ENCODE data around the gene GRM8.

Gene GRM8

GRCh38 chr7:127189074-127189473, 63.7 kb downstream of the GRM8 start:
- Histone ChIP-seq H3K27me3 (ENCODE audit: control insufficient read depth, insufficient read depth, low read length) (no peaks in the 10 kb centered on the region), H3K4me3 (ENCODE audit: low read depth, low read length) (no peak overlapping the region), H3K27ac (ENCODE audit: low read depth, low read length) (no peak overlapping the region), H3K9me3 (ENCODE audit: control insufficient read depth, insufficient read depth, low read length) (no peaks in the 10 kb centered on the region), H3K9ac (ENCODE audit: low read depth, low read length) (no peak overlapping the region), H3K4me1 (ENCODE audit: control insufficient read depth, insufficient read depth, low read length) (peaks cover 11% of the 10 kb centered on the region), H3K36me3 (ENCODE audit: control insufficient read depth, insufficient read depth, low read length) (no peaks in the 10 kb centered on the region)

GRCh38 chr7:127187740-127188139, 65.0 kb downstream of the GRM8 start:
- no peak overlapping the region for H3K27ac ChIP-seq (ENCODE audit: low read depth, low read length)
- no peaks in the 10 kb centered on the region for H3K9me3 ChIP-seq (ENCODE audit: control insufficient read depth, insufficient read depth, low read length)
- peaks cover 11% of the 10 kb centered on the region for H3K4me1 ChIP-seq (ENCODE audit: control insufficient read depth, insufficient read depth, low read length)
- H3K4me3 ChIP-seq (ENCODE audit: low read depth, low read length) = no peak overlapping the region
- H3K36me3 ChIP-seq (ENCODE audit: control insufficient read depth, insufficient read depth, low read length) = no peaks in the 10 kb centered on the region
- H3K9ac ChIP-seq (ENCODE audit: low read depth, low read length) = no peak overlapping the region
- H3K27me3 ChIP-seq (ENCODE audit: control insufficient read depth, insufficient read depth, low read length) = no peaks in the 10 kb centered on the region

- no peak overlapping the region for H3K9ac ChIP-seq (ENCODE audit: low read depth, low read length)
- H3K27ac ChIP-seq (ENCODE audit: low read depth, low read length) = no peak overlapping the region
- no peaks in the 10 kb centered on the region for H3K27me3 ChIP-seq (ENCODE audit: control insufficient read depth, insufficient read depth, low read length)
- no peak overlapping the region for H3K4me3 ChIP-seq (ENCODE audit: low read depth, low read length)
- no peaks in the 10 kb centered on the region for H3K36me3 ChIP-seq (ENCODE audit: control insufficient read depth, insufficient read depth, low read length)
- peaks cover 11% of the 10 kb centered on the region for H3K4me1 ChIP-seq (ENCODE audit: control insufficient read depth, insufficient read depth, low read length)
- H3K9me3 ChIP-seq (ENCODE audit: control insufficient read depth, insufficient read depth, low read length) = no peaks in the 10 kb centered on the region
Observed at GRCh38 chr7:127186686-127187085, 66.1 kb downstream of the GRM8 start.

- no peaks in the 10 kb centered on the region for H3K9me3 ChIP-seq (ENCODE audit: control insufficient read depth, insufficient read depth, low read length)
- no peaks in the 10 kb centered on the region for H3K27me3 ChIP-seq (ENCODE audit: control insufficient read depth, insufficient read depth, low read length)
- no peak overlapping the region for H3K4me3 ChIP-seq (ENCODE audit: low read depth, low read length)
- no peak overlapping the region for H3K9ac ChIP-seq (ENCODE audit: low read depth, low read length)
- no peaks in the 10 kb centered on the region for H3K36me3 ChIP-seq (ENCODE audit: control insufficient read depth, insufficient read depth, low read length)
- no peak overlapping the region for H3K27ac ChIP-seq (ENCODE audit: low read depth, low read length)
- H3K4me1 ChIP-seq (ENCODE audit: control insufficient read depth, insufficient read depth, low read length) = no peaks in the 10 kb centered on the region
Observed at GRCh38 chr7:127177156-127177555, 75.6 kb downstream of the GRM8 start.

- H3K36me3 ChIP-seq (ENCODE audit: control insufficient read depth, insufficient read depth, low read length) = no peaks in the 10 kb centered on the region
- no peak overlapping the region for H3K27ac ChIP-seq (ENCODE audit: low read depth, low read length)
- H3K4me1 ChIP-seq (ENCODE audit: control insufficient read depth, insufficient read depth, low read length) = no peaks in the 10 kb centered on the region
- H3K9ac ChIP-seq (ENCODE audit: low read depth, low read length) = no peak overlapping the region
- no peaks in the 10 kb centered on the region for H3K27me3 ChIP-seq (ENCODE audit: control insufficient read depth, insufficient read depth, low read length)
- no peaks in the 10 kb centered on the region for H3K9me3 ChIP-seq (ENCODE audit: control insufficient read depth, insufficient read depth, low read length)
- no peak overlapping the region for H3K4me3 ChIP-seq (ENCODE audit: low read depth, low read length)
Observed at GRCh38 chr7:127162366-127162765, 90.4 kb downstream of the GRM8 start.

- Histone ChIP-seq H3K9ac (ENCODE audit: low read depth, low read length) (no peak overlapping the region), H3K36me3 (ENCODE audit: control insufficient read depth, insufficient read depth, low read length) (no peaks in the 10 kb centered on the region), H3K4me1 (ENCODE audit: control insufficient read depth, insufficient read depth, low read length) (no peaks in the 10 kb centered on the region), H3K27me3 (ENCODE audit: control insufficient read depth, insufficient read depth, low read length) (no peaks in the 10 kb centered on the region), H3K9me3 (ENCODE audit: control insufficient read depth, insufficient read depth, low read length) (no peaks in the 10 kb centered on the region), H3K4me3 (ENCODE audit: low read depth, low read length) (no peak overlapping the region), H3K27ac (ENCODE audit: low read depth, low read length) (no peak overlapping the region)
Observed at GRCh38 chr7:127158659-127159058, 94.1 kb downstream of the GRM8 start.

- no peaks in the 10 kb centered on the region for H3K27me3 ChIP-seq (ENCODE audit: control insufficient read depth, insufficient read depth, low read length)
Observed at GRCh38 chr7:127154958-127155357, 97.8 kb downstream of the GRM8 start.

GRCh38 chr7:127154101-127154500, 98.6 kb downstream of the GRM8 start:
- no peaks in the 10 kb centered on the region for H3K36me3 ChIP-seq (ENCODE audit: control insufficient read depth, insufficient read depth, low read length)
- no peak overlapping the region for H3K9ac ChIP-seq (ENCODE audit: low read depth, low read length)
- no peaks in the 10 kb centered on the region for H3K9me3 ChIP-seq (ENCODE audit: control insufficient read depth, insufficient read depth, low read length)
- H3K4me1 ChIP-seq (ENCODE audit: control insufficient read depth, insufficient read depth, low read length) = no peaks in the 10 kb centered on the region
- H3K4me3 ChIP-seq (ENCODE audit: low read depth, low read length) = no peak overlapping the region
- H3K27me3 ChIP-seq (ENCODE audit: control insufficient read depth, insufficient read depth, low read length) = no peaks in the 10 kb centered on the region
- H3K27ac ChIP-seq (ENCODE audit: low read depth, low read length) = no peak overlapping the region

More at GRCh38 chr7:127154958-127155357, 97.8 kb downstream of the GRM8 start:
- Histone ChIP-seq H3K27ac (ENCODE audit: low read depth, low read length) (no peak overlapping the region), H3K9me3 (ENCODE audit: control insufficient read depth, insufficient read depth, low read length) (no peaks in the 10 kb centered on the region), H3K36me3 (ENCODE audit: control insufficient read depth, insufficient read depth, low read length) (no peaks in the 10 kb centered on the region), H3K9ac (ENCODE audit: low read depth, low read length) (no peak overlapping the region), H3K4me3 (ENCODE audit: low read depth, low read length) (no peak overlapping the region), H3K4me1 (ENCODE audit: control insufficient read depth, insufficient read depth, low read length) (no peaks in the 10 kb centered on the region)

GRCh38 chr7:127153315-127153714, 99.4 kb downstream of the GRM8 start:
- Histone ChIP-seq H3K9me3 (ENCODE audit: control insufficient read depth, insufficient read depth, low read length) (no peaks in the 10 kb centered on the region), H3K27ac (ENCODE audit: low read depth, low read length) (no peak overlapping the region), H3K9ac (ENCODE audit: low read depth, low read length) (no peak overlapping the region), H3K4me3 (ENCODE audit: low read depth, low read length) (no peak overlapping the region), H3K36me3 (ENCODE audit: control insufficient read depth, insufficient read depth, low read length) (no peaks in the 10 kb centered on the region), H3K27me3 (ENCODE audit: control insufficient read depth, insufficient read depth, low read length) (no peaks in the 10 kb centered on the region), H3K4me1 (ENCODE audit: control insufficient read depth, insufficient read depth, low read length) (no peaks in the 10 kb centered on the region)

- Histone ChIP-seq H3K9me3 (ENCODE audit: control insufficient read depth, insufficient read depth, low read length) (no peaks in the 10 kb centered on the region), H3K4me1 (ENCODE audit: control insufficient read depth, insufficient read depth, low read length) (no peaks in the 10 kb centered on the region), H3K36me3 (ENCODE audit: control insufficient read depth, insufficient read depth, low read length) (no peaks in the 10 kb centered on the region), H3K27ac (ENCODE audit: low read depth, low read length) (no peak overlapping the region), H3K27me3 (ENCODE audit: control insufficient read depth, insufficient read depth, low read length) (no peaks in the 10 kb centered on the region), H3K4me3 (ENCODE audit: low read depth, low read length) (no peak overlapping the region), H3K9ac (ENCODE audit: low read depth, low read length) (no peak overlapping the region)
Observed at GRCh38 chr7:127152423-127152822, 100.3 kb downstream of the GRM8 start.

- no peaks in the 10 kb centered on the region for H3K4me1 ChIP-seq (ENCODE audit: control insufficient read depth, insufficient read depth, low read length)
Observed at GRCh38 chr7:127151379-127151778, 101.4 kb downstream of the GRM8 start.

GRCh38 chr7:127150543-127150942, 102.2 kb downstream of the GRM8 start:
- Histone ChIP-seq H3K9me3 (ENCODE audit: control insufficient read depth, insufficient read depth, low read length) (no peaks in the 10 kb centered on the region), H3K27me3 (ENCODE audit: control insufficient read depth, insufficient read depth, low read length) (no peaks in the 10 kb centered on the region), H3K36me3 (ENCODE audit: control insufficient read depth, insufficient read depth, low read length) (no peaks in the 10 kb centered on the region), H3K9ac (ENCODE audit: low read depth, low read length) (no peak overlapping the region), H3K27ac (ENCODE audit: low read depth, low read length) (no peak overlapping the region), H3K4me1 (ENCODE audit: control insufficient read depth, insufficient read depth, low read length) (no peaks in the 10 kb centered on the region), H3K4me3 (ENCODE audit: low read depth, low read length) (no peak overlapping the region)

More at GRCh38 chr7:127151379-127151778, 101.4 kb downstream of the GRM8 start:
- H3K4me3 ChIP-seq (ENCODE audit: low read depth, low read length) = no peak overlapping the region
- H3K9ac ChIP-seq (ENCODE audit: low read depth, low read length) = no peak overlapping the region
- no peaks in the 10 kb centered on the region for H3K9me3 ChIP-seq (ENCODE audit: control insufficient read depth, insufficient read depth, low read length)
- H3K27me3 ChIP-seq (ENCODE audit: control insufficient read depth, insufficient read depth, low read length) = no peaks in the 10 kb centered on the region
- H3K36me3 ChIP-seq (ENCODE audit: control insufficient read depth, insufficient read depth, low read length) = no peaks in the 10 kb centered on the region
- H3K27ac ChIP-seq (ENCODE audit: low read depth, low read length) = no peak overlapping the region

Data from HUES48 (cell line).